ENCODE data around the gene WNT5B.
A peak's percentile ranks its signal among the peaks of the same experiment; 100 is the strongest.

WNT5B gene

GRCh38 chr12:1656902-1657301 is 27.9 kb downstream of the WNT5B start:
- DNase-seq = no peak

- DNase-seq = no peak
Observed at GRCh38 chr12:1657688-1658087, 28.7 kb downstream of the WNT5B start.

DNA sequence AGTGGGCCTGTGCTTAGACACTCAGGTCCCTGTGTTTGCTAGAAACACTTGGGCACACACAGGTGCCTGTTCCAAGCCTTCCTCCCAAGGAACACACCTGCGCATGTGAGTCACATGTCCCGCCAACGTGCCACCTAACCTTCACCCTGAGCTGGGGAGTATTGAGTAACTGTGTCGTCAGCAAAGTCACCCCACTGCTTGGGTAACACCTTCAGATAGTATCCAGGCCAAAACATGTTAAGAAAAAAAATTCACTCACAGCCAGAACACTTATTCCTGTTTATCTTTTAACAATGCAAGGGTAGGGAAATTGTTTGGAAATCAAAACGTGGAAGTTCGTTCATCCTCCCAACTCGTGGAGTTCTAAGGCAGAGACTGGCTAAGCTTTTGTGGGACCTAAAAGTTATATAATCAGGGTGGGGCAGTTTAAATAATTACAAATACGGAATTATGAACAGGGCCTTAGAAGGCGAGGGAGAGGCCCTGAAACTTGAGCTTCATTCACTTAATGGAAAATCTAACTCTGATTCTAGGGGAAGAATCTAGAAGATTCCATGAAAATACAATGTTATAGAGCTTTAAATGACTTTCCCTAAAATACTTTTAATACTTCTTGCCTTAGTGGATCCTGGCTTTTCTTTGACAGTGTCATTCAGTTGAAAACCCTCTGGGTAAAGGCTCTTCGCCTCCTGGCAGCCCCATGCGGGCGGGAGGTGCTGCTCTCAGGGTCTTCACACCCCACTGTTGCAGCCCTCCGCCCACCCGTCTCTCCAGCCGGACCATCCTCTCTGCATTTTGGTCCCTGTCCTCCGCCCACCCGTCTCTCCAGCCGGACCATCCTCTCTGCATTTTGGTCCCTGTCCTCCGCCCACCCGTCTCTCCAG is 31.5 kb downstream of the WNT5B start:
- DNase-seq = peak; percentile 36

DNA sequence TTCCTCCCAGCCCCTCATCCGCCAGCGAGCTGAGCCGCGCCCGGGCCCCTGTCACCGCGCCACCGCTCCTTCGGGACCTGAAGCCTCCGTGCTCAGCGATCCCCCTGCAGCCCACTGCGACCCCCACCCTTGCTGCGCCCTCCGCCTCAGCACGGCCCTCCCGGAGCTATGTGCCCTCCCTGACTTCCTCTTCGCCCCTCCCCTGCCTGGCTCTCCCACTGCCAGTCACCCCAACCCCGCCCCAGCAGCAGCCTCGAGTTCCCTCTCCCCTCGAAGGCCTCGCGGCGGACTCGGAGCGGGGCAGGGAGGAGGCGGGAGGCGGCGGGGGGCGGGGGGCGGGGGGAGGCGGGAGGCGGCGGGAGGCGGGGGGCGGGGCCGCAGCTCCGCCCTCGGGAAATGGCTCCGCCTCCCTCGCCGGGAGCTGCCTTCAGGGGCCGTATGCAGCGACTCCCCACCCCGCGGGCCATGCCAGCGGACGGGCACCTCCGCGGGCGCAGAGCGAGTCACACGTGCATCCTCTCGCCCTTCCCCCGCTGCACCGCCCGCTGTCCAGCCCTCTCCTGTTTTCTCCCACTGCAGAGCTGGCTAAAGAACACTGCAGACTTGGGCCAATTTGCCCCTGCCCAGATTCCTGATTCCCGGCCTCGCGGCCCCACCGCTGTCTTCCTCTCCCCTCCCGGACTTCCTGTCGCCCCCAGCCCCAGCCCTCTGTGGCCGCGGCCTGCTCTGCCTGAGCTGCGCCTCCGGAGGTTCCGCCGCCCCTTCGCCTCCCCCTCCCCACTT is 32.7 kb downstream of the WNT5B start:
- DNase-seq = peak; percentile 75

GRCh38 chr12:1662761-1663439 is 33.9 kb downstream of the WNT5B start:
- peak; percentile 30 for DNase-seq

DNA sequence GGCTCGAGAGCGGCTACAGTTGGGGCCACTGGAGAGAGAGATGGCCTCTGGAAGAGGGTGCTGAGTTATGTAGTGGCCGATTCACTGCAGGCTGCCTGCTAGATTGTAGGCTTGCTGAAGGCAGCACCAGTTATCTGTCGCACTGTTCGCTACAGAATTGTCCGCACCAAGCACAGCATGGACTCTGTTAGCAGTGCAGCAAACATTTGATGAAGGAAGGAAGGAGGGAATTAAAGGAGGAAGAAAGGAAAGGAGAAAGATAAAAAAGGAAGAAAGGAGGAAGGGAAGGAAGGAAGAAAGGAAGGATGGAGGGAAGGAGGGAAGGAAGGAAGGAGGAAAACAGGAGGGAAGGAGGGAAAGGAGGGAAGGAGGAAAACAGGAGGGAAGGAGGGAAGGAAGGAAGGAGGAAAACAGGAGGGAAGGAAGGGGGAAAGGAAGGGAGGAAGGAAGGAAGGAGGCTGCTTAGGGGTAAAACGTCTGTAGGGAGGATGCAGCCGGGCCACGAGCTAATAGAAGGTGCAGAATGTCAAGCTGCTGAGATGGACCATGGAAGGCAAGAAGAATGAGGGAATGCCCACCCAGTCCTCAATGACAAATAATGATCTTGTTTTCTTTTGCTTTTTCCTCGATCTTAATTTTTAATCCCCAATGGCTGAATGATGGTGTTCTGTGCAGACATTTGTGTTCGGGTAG is 34.6 kb downstream of the WNT5B start:
- DNase-seq = no peak

DNA sequence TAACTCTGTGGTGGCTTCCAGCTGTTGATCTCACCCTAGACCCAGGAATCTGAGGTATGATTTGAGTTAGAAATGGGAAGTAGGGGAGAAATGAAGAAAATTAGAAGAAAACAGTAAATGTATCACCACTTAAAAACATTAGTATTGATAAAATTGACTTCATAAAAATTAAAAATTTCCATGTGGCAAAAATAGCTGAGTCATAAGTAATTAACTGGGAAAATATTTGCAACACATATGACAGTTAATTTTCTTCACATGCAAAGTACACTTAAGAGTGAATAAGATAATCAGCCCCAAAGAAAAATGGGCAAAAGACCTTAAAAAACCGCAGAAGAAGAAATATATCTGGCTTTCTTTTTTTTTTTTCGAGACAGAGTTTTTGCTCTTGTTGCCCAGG is 36.3 kb downstream of the WNT5B start:
- no peak for DNase-seq

DNA sequence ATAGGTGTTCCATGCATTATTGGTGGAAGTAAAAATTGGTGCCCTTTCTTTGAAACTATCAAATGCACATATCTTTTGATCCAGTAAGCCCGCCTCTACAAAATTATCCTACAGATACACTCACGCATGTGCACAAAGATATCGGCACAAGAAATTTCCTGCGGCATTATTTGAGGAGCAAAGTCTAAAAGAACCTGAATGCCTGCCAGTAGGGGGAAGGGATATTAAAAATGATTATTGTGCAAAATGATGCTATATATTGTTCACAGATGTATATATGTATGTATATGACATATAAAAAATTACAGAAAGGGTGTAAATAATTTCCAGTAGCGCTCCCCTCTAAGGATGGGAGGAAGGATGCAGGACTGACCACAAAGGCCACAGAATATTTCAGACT is 37.2 kb downstream of the WNT5B start:
- DNase-seq = no peak

DNA sequence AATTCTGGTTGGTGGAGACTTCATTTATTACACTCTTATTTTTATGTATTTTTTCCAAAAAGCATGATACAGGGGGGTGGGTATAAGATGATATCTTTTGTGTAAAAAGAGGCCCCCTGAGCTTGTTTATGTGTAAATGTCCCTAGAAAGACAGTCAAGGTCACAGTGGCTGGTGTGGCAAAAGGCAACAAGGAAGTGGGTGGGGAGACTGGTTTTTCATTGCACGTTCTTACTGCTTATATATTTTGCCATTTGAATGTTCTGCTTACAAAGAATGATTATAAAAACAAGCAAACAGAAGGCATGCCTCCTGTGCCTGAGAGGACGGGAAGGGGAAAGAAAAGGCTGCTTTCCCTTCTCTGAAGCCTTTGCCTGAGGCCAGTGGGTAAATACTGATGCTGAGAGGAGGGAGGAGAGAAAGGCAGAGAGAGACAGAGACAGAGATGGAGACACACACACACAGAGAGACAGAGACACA is 37.7 kb downstream of the WNT5B start:
- DNase-seq = no peak

GRCh38 chr12:1668833-1669543 is 40.0 kb downstream of the WNT5B start:
- no peak for DNase-seq

DNA sequence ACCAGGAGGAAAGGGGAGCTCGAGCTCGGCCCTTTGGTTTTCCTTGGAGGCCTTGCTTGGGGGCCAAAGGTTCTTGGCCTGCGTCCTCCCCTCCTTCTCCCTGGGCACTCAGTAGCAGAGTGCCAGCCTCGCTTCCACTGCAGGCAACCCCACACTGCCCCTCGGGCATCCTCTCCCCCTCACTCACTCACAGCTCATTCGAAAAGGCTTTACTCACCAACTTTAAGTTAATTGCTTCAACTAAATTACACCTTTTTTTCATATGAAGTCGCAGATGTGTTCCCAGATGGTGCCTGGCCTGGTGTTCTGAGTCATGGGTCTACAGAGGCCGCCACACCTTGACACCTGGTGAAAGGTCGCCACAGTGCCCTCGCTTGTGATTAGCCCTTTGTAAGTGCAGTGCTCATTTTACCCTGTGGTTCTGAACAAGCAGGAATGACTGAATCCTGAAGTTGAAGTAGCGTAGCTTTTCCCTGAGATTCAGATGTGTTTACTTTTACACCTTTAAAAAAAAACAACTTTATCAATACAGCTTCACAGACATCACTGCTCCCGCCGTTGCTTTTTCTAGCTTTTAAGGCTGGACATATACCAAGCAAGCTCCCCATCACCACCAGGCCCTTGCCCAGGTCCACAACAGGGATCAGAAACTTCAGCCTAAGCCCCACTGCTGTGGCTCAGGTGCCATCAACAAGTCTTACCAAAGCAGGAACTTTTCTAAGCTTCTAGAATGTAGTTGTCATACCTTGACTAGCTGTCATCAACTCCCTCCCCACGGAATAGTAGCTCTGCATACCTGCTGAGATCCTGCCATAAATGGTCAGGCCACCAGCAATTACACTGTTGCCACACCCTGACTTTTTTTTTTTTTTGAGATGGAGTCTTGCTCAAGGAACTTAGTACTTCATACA is 41.6 kb downstream of the WNT5B start:
- no peak for DNase-seq

DNA sequence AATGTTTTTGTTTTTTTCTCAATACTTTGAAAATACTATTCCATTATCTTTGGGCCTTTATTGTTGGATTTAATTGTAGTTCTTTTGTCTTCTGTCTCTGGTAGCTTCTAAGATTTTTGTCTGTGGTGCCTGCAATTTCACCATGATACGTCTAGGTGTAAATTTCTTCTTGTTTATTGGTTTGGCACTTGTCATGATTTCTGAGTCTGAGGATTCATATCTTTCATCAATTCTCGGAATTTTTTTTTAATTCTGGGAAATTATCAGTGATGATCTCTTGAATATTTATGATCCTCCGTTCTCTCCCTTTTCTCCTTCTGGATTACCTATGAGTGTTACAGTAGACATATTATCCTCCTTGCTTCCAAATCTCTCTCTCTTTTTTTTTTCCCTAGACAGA is 47.0 kb downstream of the WNT5B start:
- DNase-seq = no peak

- DNase-seq = no peak
Observed at GRCh38 chr12:1680804-1681492, 51.9 kb downstream of the WNT5B start.

DNA sequence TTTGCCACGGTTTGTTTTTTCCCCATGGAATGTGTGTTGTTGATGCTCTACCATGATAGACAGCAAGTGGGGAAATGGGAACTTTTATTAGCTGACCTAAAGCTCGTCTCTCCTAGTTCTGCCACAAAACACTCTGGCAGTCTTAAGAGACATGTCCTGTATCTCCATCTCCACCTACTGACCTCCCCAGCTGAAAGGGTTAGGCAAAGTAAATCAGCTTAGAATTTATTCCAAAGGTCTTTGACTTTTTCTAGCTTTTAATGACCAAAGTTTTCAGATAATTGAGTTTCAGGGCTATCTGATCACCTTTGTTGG is 52.4 kb downstream of the WNT5B start:
- DNase-seq = no peak

GRCh38 chr12:1688086-1688710 is 59.2 kb downstream of the WNT5B start:
- DNase-seq = no peak

DNA sequence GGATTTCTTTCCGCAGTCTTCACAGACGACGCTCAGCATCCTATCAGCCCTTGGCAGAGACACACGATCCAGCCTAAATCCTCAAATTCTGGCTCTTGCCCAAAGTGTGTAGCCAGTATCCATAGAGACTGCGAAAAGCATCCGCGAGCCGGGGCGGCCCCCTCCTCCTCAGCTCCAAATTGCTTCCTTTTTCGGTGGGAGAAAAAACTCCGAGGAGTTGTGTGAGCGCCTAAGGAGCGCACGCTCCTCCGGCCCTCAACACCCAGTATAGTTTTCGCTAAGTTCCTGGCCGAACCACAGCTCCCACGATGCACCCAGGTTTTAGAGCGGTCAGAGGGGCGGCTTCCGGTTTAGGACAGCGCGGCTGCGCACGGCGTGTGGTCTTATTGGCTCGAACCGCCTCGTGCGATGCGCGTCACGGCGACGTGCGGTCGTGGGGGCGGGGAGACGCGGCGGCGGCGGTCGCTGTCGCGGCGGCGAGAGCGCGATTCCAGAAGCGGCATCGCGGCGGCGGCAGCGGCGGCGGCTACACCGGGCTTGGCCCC is 61.6 kb downstream of the WNT5B start, which contains the start of gene ADIPOR2:
Gene ADIPOR2, plus strand, starts transcription at position 493 of the 545 bp plus-strand sequence. CDS start 63,274 bp downstream, outside the sequence.
- DNase-seq = peak; percentile 94

DNA sequence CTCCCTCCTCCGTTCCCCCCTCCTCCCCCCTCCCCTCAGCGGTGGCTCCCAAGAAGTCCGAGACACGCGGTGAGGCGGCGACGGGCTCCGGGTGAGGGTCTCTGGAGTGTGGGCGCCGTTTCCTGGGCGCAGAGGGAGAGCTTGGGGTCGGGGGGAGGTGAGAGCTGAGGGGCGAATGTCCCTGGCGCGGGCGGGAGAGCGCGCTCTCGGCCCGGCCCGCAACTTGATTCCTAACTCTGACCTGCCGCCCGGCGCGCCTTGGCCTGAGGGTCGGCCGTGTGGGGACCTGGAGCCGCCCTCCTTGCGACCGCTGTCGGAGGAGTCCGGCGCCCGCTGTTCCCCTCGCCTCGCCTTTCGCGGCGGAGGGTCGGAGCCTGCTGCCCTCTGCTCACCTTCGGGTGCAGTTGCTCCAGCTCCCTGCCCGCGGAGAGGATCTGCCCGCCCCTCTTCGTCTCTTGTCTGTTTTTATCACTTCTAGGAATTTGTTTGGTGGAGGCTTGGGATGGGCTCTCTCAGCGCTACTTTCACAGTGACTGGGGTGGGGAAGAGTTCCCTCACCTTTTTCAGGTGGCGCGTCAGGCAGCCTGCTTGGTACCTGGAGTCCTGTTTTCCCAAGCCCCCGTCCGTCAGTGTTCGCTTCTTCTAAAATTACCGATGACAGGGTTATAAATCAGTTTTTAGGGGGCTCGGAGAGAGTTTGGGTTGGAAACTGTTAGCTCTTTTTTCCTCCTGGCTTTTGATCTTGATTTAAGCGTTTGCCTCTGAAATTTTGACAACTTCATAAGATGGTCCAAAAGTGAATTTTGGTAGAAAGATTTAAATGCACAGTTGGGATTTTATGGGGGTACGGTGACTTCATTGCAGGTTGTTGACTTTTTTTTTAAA is 62.3 kb downstream of the WNT5B start:
- peak; percentile 22 for DNase-seq

- no peak for DNase-seq
Observed at GRCh38 chr12:1692226-1692625, 63.2 kb downstream of the WNT5B start.
